ENCODE measurements around the gene WDFY3. TPM values are rescaled to one million over a fixed set of nuclear protein-coding genes. Genes with fewer than 3 reads are reported as not detected.

Gene WDFY3
- total RNA-seq, 1 donor from 2014 or later = 72.4 TPM

DNA sequence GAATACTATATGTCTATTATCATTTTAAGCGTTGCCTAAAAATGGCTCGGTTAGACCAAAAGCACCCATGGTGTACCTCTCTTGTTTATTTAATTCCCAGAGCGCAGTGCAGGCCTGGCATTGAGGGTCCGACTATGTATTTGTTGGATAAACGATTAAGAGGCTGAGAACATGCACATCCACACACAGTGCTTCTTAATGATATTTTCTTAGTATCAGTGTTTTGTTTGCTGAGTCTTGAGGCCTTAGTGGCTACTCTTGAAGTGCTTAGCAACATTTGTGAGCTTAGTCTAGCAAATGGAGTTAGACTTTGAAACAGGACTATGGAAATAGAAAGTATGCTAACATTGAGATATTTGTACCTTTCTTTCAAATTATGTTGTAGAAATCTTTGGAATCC, 339.8 kb downstream of the WDFY3 start:
- no peak for DNase-seq (ENCODE audit: low read depth in 2 of 2)

DNA sequence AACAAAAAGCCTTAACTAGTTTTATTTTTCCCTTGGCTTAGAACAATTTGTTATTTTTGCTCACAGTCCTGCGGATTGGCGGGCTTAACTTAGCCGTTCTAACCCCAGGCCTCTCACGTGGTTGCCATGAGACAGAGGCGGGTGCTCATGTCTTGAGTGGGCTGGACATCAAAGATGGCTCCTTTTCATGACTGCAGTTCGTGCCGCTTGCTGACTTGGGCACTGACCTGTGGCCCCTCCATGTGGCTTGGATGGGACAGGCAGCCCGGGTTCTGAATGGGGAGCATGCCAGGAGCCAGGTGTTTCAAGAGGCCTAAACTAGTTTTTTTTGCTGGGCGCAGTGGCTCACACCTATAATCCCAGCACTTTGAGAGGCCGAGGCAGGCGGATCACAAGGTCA, 342.8 kb downstream of the WDFY3 start:
- DNase-seq (ENCODE audit: low read depth in 2 of 2) = no peak

DNA sequence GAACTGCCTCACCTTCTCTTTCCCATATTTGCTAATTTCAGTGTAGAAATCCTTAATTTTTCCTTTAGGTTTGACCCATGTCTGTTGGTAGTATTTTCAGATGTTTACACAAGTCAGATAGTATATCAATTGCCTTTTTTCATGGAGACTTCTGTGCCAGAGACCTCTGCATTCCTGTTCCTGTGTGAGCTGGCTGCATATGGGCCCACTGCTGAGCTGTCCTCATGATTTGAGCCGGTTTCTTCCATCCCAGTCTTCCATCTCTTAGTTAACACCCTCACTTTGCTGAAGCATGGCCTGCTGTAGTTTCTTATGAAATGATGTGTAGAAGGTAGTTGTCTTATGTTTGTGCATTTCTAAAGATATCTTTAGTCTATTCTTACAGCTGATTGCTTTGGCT, 343.5 kb downstream of the WDFY3 start:
- no peak for DNase-seq (ENCODE audit: low read depth in 2 of 2)
